GM13976 (cell line): ENCODE measurements around the gene CABLES1.

ENCODE experiments used
- DNase-seq: peaks from one replicate; pipeline ENCODE4 v3.0.0; 2012; ENCODE audit warnings: low spot score
- in situ Hi-C: fragments of 300-500 bp; cut with MboI; formaldehyde crosslinking; loops from one replicate; pipeline ENCODE4 v1.12.0; 2022; ENCODE audit warnings: low sequenced_read_pairs, mixed read lengths, inconsistent platforms; ENCODE audit not compliant: unreplicated experiment
- TF ChIP-seq, protein P1 (sequence below): IDR thresholded peaks from 2 replicates; pipeline ENCODE4 v1.5.1; 2012; ENCODE audit warnings: borderline replicate concordance, mild to moderate bottlenecking; ENCODE audit not compliant: insufficient read depth; ENCODE audit errors: extremely low read depth, missing control alignments, control extremely low read depth

Gene CABLES1

DNA sequence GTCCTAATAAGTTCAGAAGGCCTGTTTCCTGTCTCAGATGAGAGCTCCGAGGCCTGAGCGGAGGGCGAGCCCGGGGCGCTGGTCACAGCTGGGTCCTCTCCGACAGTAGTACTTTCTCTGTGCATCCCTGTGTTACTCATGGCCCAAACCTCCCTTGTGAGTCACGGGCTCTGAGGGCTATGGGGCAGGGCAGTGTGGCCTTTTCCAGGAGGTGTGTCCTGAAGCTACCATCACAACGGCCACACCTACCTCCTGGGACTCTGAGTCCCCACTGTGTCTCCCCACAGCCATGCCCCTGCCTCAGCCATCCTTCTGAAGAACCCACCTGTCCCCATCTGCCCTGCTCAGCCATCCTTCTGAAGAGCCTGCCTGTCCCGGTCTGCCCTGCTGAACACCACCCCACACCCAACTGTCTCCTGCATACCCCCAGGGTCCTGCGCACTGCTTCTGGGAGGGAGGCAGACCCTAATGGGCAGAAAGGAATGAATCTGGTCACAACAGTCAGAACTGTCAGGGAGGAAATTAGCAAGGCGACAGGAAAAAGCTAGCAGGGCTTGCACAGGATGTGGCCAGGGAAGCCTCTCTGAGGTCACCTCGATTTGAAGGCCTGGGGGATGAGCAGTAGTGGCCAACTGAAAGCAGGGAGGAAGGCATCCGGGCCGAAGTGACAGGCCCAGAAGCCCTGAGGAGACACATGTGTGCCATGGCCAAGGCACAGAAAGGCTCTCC is 172.4 kb downstream of the CABLES1 start:
- in situ Hi-C loops = no loop called here
- TF ChIP-seq, protein P1, sequence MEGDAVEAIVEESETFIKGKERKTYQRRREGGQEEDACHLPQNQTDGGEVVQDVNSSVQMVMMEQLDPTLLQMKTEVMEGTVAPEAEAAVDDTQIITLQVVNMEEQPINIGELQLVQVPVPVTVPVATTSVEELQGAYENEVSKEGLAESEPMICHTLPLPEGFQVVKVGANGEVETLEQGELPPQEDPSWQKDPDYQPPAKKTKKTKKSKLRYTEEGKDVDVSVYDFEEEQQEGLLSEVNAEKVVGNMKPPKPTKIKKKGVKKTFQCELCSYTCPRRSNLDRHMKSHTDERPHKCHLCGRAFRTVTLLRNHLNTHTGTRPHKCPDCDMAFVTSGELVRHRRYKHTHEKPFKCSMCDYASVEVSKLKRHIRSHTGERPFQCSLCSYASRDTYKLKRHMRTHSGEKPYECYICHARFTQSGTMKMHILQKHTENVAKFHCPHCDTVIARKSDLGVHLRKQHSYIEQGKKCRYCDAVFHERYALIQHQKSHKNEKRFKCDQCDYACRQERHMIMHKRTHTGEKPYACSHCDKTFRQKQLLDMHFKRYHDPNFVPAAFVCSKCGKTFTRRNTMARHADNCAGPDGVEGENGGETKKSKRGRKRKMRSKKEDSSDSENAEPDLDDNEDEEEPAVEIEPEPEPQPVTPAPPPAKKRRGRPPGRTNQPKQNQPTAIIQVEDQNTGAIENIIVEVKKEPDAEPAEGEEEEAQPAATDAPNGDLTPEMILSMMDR = no peak
- DNase-seq = peak; percentile 64
